COR-L47 (cell line): ENCODE data around the gene FHL1.

ENCODE experiments used
- DNase-seq: peaks from one replicate; lab custom pipeline; 2025; lab: John Stamatoyannopoulos, UW

FHL1 gene

GRCh38 chrX:136256026-136256425, 108.7 kb downstream of the FHL1 start:
- DNase-seq, result no peak

DNA sequence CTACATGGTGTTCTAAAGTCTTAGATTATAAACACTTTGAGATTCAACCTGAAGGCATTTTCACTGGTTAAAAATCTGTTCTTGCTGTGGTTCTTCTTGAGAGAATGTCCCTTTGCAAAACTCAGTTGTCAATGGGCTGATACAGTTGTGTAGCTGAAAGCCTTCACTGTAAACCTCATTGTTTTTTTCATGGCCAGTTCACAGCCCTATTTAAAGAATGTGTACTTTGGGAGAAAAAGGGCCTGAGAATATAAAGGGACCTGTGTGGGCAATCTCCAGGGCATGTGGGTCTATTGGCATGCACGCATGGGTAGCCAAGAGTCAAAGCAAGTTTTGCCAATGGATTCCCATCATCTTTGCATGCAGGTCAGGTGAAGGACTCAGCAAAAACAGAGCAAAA, 111.6 kb downstream of the FHL1 start:
- DNase-seq, result no peak

DNA sequence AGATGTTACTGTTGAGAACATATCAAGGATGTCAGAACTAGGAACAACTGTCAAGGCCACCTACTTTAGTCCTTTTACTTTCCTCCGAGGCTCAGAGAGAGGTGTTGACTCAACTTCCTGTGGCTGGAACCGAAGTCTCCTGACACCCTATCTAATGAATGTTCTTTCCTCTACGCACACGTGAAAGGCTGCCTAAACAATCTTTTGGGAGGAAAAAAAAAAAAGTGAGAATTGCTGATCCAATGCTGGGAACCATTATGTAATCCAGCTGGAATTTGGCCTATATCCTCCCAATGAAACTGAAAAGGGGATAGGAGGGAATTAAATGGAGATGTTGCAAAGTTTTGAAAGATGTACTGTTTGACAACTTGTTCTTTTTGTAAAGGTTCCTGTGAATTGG, 112.2 kb downstream of the FHL1 start:
- no peak for DNase-seq

- DNase-seq, result no peak
These were observed 113.4 kb downstream of the FHL1 start for GRCh38 chrX:136260776-136261175.
